PC-3 (cell line): ENCODE data around the gene AIM2.

Source experiments
- CTCF ChIP-seq: fragments of 300-600 bp; sonication (generic); conservative IDR thresholded peaks from 2 replicates; pipeline ENCODE4 v1.5.1; 2017; ENCODE audit warnings: antibody characterized with exemption, low read depth, mild to moderate bottlenecking, low read length
- EZH2 ChIP-seq: fragments of 300-600 bp; sonication (generic); IDR thresholded peaks from one replicate; pipeline ENCODE4 v1.6.1; 2017; ENCODE audit warnings: antibody characterized with exemption, mild to moderate bottlenecking, low read length; ENCODE audit not compliant: unreplicated experiment
- EZH2phosphoT487 ChIP-seq: fragments of 300-600 bp; sonication (generic); IDR thresholded peaks from 2 replicates; pipeline ENCODE4 v1.6.1; 2018; ENCODE audit warnings: mild to moderate bottlenecking, antibody characterized with exemption, low read length, borderline replicate concordance

- no peak for TF ChIP-seq CTCF
- TF ChIP-seq EZH2phosphoT487, result no peak
- no peak for TF ChIP-seq EZH2
Observed at GRCh38 chr1:159067699-159068621, 8.6 kb downstream of the AIM2 start.
